Esophagus muscularis mucosa (tissue), 3 donors: Measurements from ENCODE around the gene CHRM5.

ENCODE experiments used
- POLR2AphosphoS5 ChIP-seq, 2 donors: sonication (generic); formaldehyde crosslinking; IDR thresholded peaks; one replicate each; pipeline ENCODE4 v1.6.1; 2017; ENCODE audit warnings: antibody characterized with exemption in 2 of 2
- TF ChIP-seq, protein P1 (sequence below), 3 experiments: fragments of 200-600 bp in 2 of 3; fragments of 450-650 bp in 1 of 3; sonication (generic) in 2 of 3; IDR thresholded peaks; one replicate each; pipeline ENCODE4 v1.5.1; 2017 to 2019; ENCODE audit warnings: antibody characterized with exemption in 3 of 3, mild to moderate bottlenecking in 2 of 3, moderate library complexity in 1 of 3

DNA sequence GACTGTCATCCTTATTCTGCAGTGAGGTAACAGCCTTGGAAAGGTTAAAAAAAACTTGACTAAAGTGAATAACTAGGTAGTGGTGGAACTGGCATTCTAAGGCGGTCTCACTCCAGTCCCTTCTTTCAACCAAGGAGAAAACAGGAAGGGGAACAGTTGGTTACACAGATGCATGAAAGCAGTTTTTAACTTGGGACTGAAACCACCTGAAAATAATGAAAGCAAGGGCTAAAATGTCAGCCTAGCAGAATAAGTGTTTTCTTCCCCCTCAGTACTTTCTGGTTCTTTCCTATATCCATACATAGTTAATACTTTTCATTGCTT lies 71.5 kb downstream of the CHRM5 start:
- TF ChIP-seq, protein P1, sequence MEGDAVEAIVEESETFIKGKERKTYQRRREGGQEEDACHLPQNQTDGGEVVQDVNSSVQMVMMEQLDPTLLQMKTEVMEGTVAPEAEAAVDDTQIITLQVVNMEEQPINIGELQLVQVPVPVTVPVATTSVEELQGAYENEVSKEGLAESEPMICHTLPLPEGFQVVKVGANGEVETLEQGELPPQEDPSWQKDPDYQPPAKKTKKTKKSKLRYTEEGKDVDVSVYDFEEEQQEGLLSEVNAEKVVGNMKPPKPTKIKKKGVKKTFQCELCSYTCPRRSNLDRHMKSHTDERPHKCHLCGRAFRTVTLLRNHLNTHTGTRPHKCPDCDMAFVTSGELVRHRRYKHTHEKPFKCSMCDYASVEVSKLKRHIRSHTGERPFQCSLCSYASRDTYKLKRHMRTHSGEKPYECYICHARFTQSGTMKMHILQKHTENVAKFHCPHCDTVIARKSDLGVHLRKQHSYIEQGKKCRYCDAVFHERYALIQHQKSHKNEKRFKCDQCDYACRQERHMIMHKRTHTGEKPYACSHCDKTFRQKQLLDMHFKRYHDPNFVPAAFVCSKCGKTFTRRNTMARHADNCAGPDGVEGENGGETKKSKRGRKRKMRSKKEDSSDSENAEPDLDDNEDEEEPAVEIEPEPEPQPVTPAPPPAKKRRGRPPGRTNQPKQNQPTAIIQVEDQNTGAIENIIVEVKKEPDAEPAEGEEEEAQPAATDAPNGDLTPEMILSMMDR (IDR thresholded peaks at IDR 0.05): no peak
- TF ChIP-seq POLR2AphosphoS5 (IDR thresholded peaks at IDR 0.05): no peak
